Measurements from ENCODE around the gene POMGNT2.

- TF ChIP-seq, protein P1, sequence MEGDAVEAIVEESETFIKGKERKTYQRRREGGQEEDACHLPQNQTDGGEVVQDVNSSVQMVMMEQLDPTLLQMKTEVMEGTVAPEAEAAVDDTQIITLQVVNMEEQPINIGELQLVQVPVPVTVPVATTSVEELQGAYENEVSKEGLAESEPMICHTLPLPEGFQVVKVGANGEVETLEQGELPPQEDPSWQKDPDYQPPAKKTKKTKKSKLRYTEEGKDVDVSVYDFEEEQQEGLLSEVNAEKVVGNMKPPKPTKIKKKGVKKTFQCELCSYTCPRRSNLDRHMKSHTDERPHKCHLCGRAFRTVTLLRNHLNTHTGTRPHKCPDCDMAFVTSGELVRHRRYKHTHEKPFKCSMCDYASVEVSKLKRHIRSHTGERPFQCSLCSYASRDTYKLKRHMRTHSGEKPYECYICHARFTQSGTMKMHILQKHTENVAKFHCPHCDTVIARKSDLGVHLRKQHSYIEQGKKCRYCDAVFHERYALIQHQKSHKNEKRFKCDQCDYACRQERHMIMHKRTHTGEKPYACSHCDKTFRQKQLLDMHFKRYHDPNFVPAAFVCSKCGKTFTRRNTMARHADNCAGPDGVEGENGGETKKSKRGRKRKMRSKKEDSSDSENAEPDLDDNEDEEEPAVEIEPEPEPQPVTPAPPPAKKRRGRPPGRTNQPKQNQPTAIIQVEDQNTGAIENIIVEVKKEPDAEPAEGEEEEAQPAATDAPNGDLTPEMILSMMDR (IDR thresholded peaks at IDR 0.05), result no peak
- no peak for TF ChIP-seq EP300 (IDR thresholded peaks at IDR 0.05)
- TF ChIP-seq POLR2A (IDR thresholded peaks at IDR 0.05; ENCODE audit: low read depth), result no peak
Measured at GRCh38 chr3:43035801-43036365, 70.0 kb downstream of the POMGNT2 start.

Measured in esophagus muscularis mucosa (tissue), 4 donors.